K562 (cell line): ENCODE results near the gene PRSS22. TPM values are rescaled to one million over a fixed set of nuclear protein-coding genes. Genes with fewer than 3 reads are reported as not detected.

Experiments
- ARID3B ChIP-seq: fragments of 250-450 bp; sonication (Bioruptor Pico); IDR thresholded peaks from 2 replicates; pipeline ENCODE4 v1.4.0; 2020; ENCODE audit warnings: borderline replicate concordance
- CHD1 ChIP-seq: fragments of 200-600 bp; sonication (generic); IDR thresholded peaks from one replicate; pipeline ENCODE4 v1.6.1; 2012; ENCODE audit warnings: mild to moderate bottlenecking, moderate library complexity, low read length, inconsistent platforms
- CSDE1 ChIP-seq, 2 experiments: fragments of 450-650 bp; IDR thresholded peaks; 2 replicates each; pipeline ENCODE4 v1.6.1; 2016; ENCODE audit warnings: mild to moderate bottlenecking in 1 of 2
- ELF4 ChIP-seq: fragments of 450-650 bp; formaldehyde crosslinking; IDR thresholded peaks from 2 replicates; pipeline ENCODE4 v1.4.0; 2022; ENCODE audit warnings: missing genetic modification characterization
- FOXK2 ChIP-seq, 2 experiments: fragments of 450-650 bp; IDR thresholded peaks in 1 of 2; conservative IDR thresholded peaks in 1 of 2; 2 replicates each; pipeline ENCODE4 v1.6.1; 2016; ENCODE audit warnings: low read depth in 2 of 2, mild to moderate bottlenecking in 1 of 2
- GMEB1 ChIP-seq: fragments of 250-450 bp; sonication (Bioruptor Pico); IDR thresholded peaks from 2 replicates; pipeline ENCODE4 v1.4.0; 2020; ENCODE audit warnings: mild to moderate bottlenecking
- HNRNPUL1 ChIP-seq: fragments of 200-400 bp; formaldehyde crosslinking; IDR thresholded peaks from 2 replicates; pipeline ENCODE4 v1.6.1; 2017; ENCODE audit warnings: low read length
- ILF3 ChIP-seq: fragments of 450-650 bp; IDR thresholded peaks from 2 replicates; pipeline ENCODE4 v1.6.1; 2018; ENCODE audit warnings: antibody characterized with exemption, mild to moderate bottlenecking, moderate library complexity, borderline replicate concordance
- KLF16 ChIP-seq: IDR thresholded peaks from 2 replicates; pipeline ENCODE4 v1.6.1; 2016; ENCODE audit warnings: antibody characterized with exemption
- MBD1 ChIP-seq: fragments of 250-450 bp; sonication (Bioruptor Pico); IDR thresholded peaks from 2 replicates; pipeline ENCODE4 v1.8.0; 2022; ENCODE audit warnings: inconsistent platforms
- MCM2 ChIP-seq: fragments of 450-650 bp; IDR thresholded peaks from 2 replicates; pipeline ENCODE4 v1.6.1; 2017; ENCODE audit warnings: low read depth, mild to moderate bottlenecking
- NR4A1 ChIP-seq, 2 experiments: fragments of 250-450 bp in 1 of 2; fragments of 450-650 bp in 1 of 2; sonication (Bioruptor Pico) in 1 of 2; IDR thresholded peaks; 2 replicates each; pipeline versions ENCODE4 v1.4.0 to v1.6.1; 2016 to 2020; ENCODE audit warnings: mild to moderate bottlenecking in 2 of 2, missing compliant biosample characterization in 1 of 2, missing genetic modification characterization in 1 of 2, moderate library complexity in 1 of 2
- POLR2H ChIP-seq: IDR thresholded peaks from 2 replicates; pipeline ENCODE4 v1.6.1; 2016; ENCODE audit warnings: missing genetic modification characterization, low read depth, mild to moderate bottlenecking, control low read depth, missing compliant biosample characterization, moderate library complexity
- PRMT5 ChIP-seq: sonication (generic); formaldehyde crosslinking; IDR thresholded peaks from 2 replicates; pipeline ENCODE4 v1.5.0; 2020; ENCODE audit warnings: missing genetic modification reagents
- SMAD1 ChIP-seq: fragments of 150-350 bp; IDR thresholded peaks from 2 replicates; pipeline ENCODE4 v1.6.1; 2014; ENCODE audit warnings: low read length, low read depth; ENCODE audit not compliant: partially characterized antibody
- ZBTB34 ChIP-seq: fragments of 250-450 bp; sonication (Bioruptor Pico); IDR thresholded peaks from 2 replicates; pipeline ENCODE4 v1.8.0; 2021; ENCODE audit warnings: mild to moderate bottlenecking, moderate library complexity
- ZNF449 ChIP-seq: fragments of 250-450 bp; sonication (Bioruptor Pico); IDR thresholded peaks from 2 replicates; pipeline ENCODE4 v1.8.0; 2022; ENCODE audit warnings: moderate library complexity, mild to moderate bottlenecking, inconsistent platforms
- ZNF583 ChIP-seq: fragments of 250-450 bp; sonication (Bioruptor Pico); IDR thresholded peaks from 2 replicates; pipeline ENCODE4 v1.4.0; 2020
- ZNF696 ChIP-seq: fragments of 250-450 bp; sonication (Bioruptor Pico); conservative IDR thresholded peaks from 2 replicates; pipeline ENCODE4 v1.4.0; 2020; ENCODE audit warnings: mild to moderate bottlenecking, moderate library complexity
- ZNF707 ChIP-seq: fragments of 250-450 bp; sonication (Bioruptor Pico); conservative IDR thresholded peaks from 2 replicates; pipeline ENCODE4 v1.8.0; 2022; ENCODE audit warnings: inconsistent platforms, mild to moderate bottlenecking, moderate library complexity
- polyA plus RNA-seq, 8 experiments: library from polyadenylated mRNA; depleted of rRNA in 4 of 8; stranded (reverse) in 5 of 8; unstranded in 3 of 8; fragments of >200 nt; fragmentation: Nextera tagmentation in 2 of 8; fragmentation: Illumina TruSeq in 1 of 8; extraction: Ambion mirVana in 2 of 8; extraction: Trizol in 1 of 8; gene quantifications; 2 replicates each; pipeline versions ENCODE4 v1.2.1 to v1.2.3, GENCODE V29; 2011 to 2014; ENCODE audit warnings: inconsistent platforms in 1 of 8, missing spikeins in 1 of 8
- total RNA-seq, 7 experiments: library from RNA; depleted of rRNA in 6 of 7; stranded (reverse); fragments of >200 nt in 6 of 7; fragmentation: Illumina TruSeq in 2 of 7; extraction: Trizol in 2 of 7; gene quantifications; 2 replicates each; pipeline versions ENCODE4 v1.2.1 to v1.2.3, GENCODE V29; 2011 to 2021; ENCODE audit warnings: low replicate concordance in 1 of 7

Gene PRSS22
- total and polyA plus RNA-seq, 9 of the 15 experiments (the other 6 are each of a cell fraction or from before 2014, with no cell fraction given), result 0.13 to 0.42 TPM; not detected in 7

GRCh38 chr16:2905241-2905987 lies 47.4 kb upstream of the PRSS22 start (continued):
- TF ChIP-seq ZNF583 (CRISPR knock-in tag) (no peak), ZBTB34 (CRISPR knock-in tag) (no peak), ARID3B (CRISPR knock-in tag) (no peak), POLR2H (tag) (peak; percentile 98), ZNF449 (CRISPR knock-in tag) (no peak), CSDE1 (IDR thresholded peaks at IDR 0.05) (no peak), ZNF707 (CRISPR knock-in tag) (no peak), HNRNPUL1 (no peak), SMAD1 (peak; percentile 74), KLF16 (no peak), ILF3 (no peak), ZNF696 (CRISPR knock-in tag) (no peak), CHD1 (no peak), PRMT5 (CRISPR knock-in tag) (no peak), ELF4 (peak; percentile 62; the same call in 1 of the 2 replicates), MBD1 (no peak), NR4A1 (CRISPR knock-in tag; IDR thresholded peaks at IDR 0.05) (no peak), NR4A1 (tag; IDR thresholded peaks at IDR 0.05) (no peak), FOXK2 (conservative IDR thresholded peaks at IDR 0.05 in 1 of 2, IDR thresholded peaks at IDR 0.05 in 1 of 2; ENCODE audit: low read depth in 2 of 2) (peak in 1 of 2 experiments; percentile 38; a peak in 2 of 4 replicates), MCM2 (no peak), GMEB1 (no peak)
